ENCODE measurements around the gene OXLD1.

GRCh38 chr17:81686614-81687013 lies 20.2 kb upstream of the OXLD1 start:
- TF ChIP-seq CTCF (IDR thresholded peaks at IDR 0.05): no peak
- no peak for TF ChIP-seq POLR2A (IDR thresholded peaks at IDR 0.05)

Data from lower leg skin (tissue), 3 donors.